Jurkat, Clone E6-1 (cell line): Measurements from ENCODE around the gene CAMK2A.

Source experiments
- DNase-seq: peaks from one replicate; pipeline ENCODE4 v3.0.0-alpha.2; 2011; ENCODE audit warnings: low read depth, low spot score
- H3K4me3 ChIP-seq: 2 replicates; pipeline ENCODE4 v1.5.1; 2011; ENCODE audit warnings: mild to moderate bottlenecking, low read length, control low read depth, moderate library complexity

The CAMK2A gene

GRCh38 chr5:150317048-150318003, 27.8 kb upstream of the CAMK2A start:
- H3K4me3 ChIP-seq, result no peak overlapping the region
- DNase-seq, result no peak

GRCh38 chr5:150316320-150316719, 26.7 kb upstream of the CAMK2A start:
- H3K4me3 ChIP-seq, result no peak overlapping the region
- no peak for DNase-seq

DNA sequence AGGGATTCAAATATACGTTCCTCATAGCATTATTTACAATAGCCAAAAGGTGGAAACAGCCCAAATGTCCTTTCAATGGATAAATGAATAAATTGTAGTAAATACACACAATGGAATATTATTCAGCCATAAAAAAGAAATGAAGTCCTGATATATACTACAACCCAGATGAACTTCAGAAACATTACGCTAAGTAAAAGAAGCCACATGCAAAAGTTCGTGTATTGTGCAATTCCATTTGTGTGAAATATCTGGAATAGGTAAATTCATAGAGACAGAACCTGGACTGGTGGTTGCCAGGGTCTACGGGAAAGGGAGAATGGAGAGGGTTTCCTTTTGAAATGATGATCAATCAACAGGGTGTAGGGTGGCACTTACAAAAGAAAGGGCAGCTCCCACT, 25.7 kb upstream of the CAMK2A start:
- H3K4me3 ChIP-seq, result no peak overlapping the region
- DNase-seq, result no peak

DNA sequence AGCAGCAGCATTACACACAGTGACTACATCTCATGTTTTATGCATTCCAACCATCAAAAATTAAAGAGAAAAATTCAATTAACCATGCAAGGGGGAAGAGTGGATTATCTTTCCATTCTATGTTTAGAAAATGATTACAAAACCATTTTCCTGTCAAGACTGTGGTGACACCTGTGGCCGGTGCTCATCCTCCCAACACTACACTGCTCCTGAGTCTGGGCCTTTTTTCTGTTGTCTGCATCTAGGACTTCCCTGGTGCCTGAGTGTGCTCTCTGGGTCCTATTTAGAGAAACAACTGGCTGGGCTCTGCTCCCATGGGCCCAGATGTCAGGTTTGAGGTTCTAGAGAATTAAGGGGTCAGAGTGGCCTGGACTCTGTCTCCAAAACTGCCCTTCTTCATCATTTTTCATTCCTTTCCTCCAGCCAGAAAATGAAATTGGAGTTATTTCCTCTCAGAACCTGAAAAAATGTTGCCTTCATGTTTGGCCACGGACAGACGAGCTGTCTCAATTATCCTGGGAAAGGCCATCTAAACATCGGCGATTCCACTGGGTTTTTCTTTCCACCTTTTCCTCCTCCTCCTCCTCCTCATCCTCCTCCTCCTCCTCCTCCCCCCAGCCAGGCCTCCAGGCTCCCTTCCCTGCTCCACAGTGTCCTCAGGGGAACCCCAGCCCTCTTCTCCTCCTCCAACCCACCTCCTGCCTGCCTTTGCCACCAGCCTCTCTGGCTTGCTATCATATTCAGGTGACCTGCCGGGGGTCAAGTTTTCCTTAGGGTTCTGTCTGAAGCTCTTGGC, 24.5 kb upstream of the CAMK2A start:
- DNase-seq, result no peak
- no peak overlapping the region for H3K4me3 ChIP-seq

GRCh38 chr5:150313501-150313900, 23.9 kb upstream of the CAMK2A start:
- no peak for DNase-seq
- no peak overlapping the region for H3K4me3 ChIP-seq

DNA sequence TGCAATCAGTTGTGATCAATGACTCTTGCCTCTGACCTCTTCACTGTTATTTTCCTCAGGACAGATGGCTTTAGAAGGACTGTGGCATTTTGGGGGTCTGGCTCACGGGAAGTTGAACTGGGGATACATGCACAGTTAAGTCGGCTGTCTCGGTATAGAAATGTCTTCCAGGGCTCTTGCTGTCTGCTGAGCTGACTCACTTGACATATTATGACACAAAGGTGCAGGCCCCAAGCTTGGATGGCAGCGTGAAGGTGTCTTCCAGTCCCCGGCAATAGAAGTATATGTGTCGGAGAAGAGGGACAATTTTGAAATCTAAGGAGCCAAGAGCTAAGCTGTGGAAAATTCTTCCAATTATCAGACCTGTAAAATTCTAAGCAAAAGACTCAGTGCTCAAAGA, 22.9 kb upstream of the CAMK2A start:
- H3K4me3 ChIP-seq, result no peak overlapping the region
- no peak for DNase-seq

GRCh38 chr5:150311015-150311692, 21.6 kb upstream of the CAMK2A start:
- no peak for DNase-seq
- H3K4me3 ChIP-seq, result no peak overlapping the region

DNA sequence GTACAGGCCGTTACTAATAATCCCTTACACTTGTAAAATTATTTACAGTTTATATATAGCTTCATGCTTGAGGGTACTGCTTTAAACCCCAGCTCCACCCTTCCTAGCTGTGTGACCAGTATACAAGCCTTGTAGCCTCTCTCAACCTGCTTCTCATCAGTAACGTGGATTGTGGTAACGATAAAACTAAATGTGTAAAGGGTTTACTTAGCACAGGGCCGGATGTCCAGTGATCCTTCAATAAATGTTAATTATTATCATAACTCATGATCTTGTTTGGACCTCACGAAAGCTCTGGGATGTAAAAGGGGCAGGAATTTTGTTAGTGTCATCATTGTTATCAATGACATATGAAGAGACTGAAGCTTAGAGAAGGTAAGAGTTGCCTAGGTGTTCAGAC, 20.7 kb upstream of the CAMK2A start:
- DNase-seq, result no peak
- H3K4me3 ChIP-seq, result no peak overlapping the region

GRCh38 chr5:150309886-150310239, 20.3 kb upstream of the CAMK2A start:
- no peak overlapping the region for H3K4me3 ChIP-seq
- DNase-seq, result no peak

DNA sequence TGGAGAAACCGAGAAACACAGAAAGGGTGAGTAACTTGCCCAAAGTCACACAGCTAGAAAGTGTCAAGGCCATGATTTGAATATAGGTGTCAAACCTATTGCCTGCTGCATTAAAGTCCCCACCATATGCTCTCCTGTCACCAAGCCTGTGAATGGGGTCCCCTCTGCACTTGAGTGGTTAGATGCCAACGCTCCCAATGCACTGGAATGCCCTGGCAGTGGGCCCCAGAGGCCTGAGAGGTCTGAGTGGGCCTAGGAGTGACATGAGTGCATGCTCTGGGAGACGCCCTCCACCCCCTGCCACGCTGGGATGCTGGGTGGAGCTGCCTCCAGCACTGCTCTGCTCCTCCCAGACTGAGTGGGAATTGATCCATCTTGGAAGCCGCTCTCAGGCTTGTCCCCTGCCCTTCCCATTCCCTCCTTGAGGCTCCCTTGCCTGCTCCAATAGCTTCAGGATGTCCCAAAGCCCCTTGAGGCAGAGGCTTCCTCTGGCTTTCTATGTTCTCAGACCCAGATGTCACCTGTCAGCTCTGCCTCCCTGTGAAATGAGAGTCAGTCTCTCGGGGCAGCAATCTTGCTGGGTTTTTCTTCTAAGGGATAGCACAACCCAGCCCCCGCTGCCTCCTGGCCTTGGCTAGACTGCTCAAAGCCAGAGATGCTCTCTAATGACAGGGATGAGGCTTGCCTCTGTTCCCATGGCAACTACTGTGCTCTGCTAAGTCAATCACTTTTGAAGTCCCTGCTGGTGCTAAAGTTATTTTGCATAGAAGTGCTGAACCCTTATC, 19.7 kb upstream of the CAMK2A start:
- DNase-seq, result no peak
- no peak overlapping the region for H3K4me3 ChIP-seq

DNA sequence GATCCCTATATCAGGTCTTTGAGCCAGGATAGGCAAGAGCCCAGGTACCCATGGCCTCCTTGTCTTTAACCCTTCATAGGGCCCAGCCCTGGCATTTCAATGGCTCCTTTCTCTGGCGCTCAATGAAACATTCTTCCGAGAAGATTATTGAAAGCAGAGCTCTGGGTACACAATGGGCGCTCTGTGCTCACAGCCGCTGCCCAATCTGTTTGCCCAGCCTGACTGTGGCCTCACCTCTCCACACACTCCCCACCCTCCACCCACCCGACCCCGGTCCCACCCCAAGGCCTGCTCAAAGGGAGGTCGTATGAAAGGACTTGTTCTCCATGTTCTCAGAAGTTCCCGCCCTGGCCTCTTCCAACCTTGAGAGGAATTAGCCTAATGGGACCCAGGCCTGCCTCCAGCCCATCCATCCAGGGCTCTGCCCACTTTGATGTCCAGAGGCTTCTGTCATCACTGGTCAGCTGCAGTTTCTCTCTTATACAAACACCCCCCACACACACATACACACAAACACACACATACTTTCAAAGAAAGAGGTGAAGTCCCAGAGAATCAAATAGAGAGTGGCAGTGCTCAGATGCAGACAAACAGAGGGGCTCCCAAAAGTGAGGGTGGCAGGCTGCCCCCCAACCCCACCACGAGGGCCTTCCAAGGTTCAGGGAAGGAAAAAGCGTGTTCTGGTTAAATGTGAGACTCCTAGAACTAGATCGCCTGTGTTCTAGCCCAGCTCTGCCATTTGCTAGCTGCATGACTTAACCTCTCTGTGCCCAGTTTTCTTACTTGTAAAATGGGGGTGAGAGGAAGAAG, 18.2 kb upstream of the CAMK2A start:
- no peak for DNase-seq
- no peak overlapping the region for H3K4me3 ChIP-seq

DNA sequence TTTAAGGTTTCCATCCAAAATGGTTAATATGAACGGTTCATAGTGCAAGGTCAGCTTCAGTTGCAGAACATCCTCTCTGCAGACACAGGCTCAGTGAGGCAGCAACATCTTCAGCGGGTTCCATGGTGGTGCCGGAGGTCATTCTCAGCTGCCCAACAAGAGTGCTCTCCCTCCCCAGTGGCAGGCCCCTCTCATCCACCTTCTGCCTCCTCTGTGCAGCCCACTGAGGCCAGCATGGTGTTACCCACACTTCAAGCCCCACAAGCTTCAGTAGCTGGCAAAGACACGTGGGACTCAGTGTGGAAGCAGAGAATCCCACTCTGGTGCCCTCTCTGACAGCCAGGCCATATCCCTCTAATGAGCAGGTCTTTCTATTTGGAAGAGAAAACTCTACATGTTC, 17.2 kb upstream of the CAMK2A start:
- no peak for DNase-seq
- no peak overlapping the region for H3K4me3 ChIP-seq

- H3K4me3 ChIP-seq, result no peak overlapping the region
- no peak for DNase-seq
Measured at GRCh38 chr5:150305557-150305956, 16.0 kb upstream of the CAMK2A start.

DNA sequence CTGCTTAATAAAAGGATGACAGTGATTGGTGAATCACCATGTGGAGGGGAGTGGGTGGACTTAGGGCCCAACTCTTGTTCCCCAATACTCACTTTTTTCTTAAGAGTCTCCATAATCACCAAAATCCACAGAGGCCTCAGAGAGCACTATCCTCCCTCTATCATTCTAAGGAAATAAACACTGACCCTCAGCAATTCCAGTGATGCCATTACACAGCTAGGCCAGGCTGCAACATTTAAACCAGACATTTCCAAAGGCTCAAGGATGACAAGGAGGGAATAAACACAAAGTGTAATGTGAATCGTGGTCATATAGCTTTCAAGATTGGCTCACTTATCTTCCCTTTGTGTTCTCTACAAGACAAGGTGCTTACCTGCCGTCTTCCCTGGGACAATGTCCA, 15.5 kb upstream of the CAMK2A start:
- DNase-seq, result no peak
- no peak overlapping the region for H3K4me3 ChIP-seq

- no peak overlapping the region for H3K4me3 ChIP-seq
- DNase-seq, result no peak
Measured at GRCh38 chr5:150304481-150305081, 15.0 kb upstream of the CAMK2A start.

DNA sequence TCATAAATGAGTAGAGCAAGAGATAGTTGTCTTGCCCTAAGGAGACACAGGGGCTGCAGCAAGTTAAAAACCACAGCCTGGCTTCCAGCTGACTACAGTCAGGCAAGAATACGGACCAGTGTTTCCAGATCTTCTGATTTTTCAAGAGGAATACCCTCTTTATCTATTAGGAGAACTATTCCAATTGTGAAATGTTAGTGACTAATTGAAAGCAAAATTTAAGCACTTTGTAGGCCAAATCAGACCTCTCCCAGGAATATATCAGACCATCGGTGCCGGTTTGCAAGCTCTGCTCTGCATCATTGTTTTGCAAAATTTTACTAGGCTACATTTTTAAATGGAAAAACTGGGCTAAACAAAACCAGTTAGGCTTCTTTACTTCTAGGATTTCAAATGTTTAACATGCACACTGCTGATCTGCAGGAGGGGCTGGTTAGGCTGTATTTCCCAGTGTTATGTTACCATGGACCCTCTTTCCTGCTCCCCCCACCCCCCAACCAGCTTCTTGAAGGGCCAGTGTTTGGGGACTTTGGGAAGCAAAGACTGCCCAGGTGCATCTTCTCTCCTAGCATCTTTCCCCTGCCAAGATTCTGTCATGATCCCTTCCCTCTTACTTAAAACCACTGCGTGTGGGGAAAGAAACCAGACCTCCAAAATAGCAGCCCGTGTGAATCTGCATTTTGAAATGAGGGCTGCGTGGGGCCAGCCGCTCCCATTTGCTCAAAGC, 14.2 kb upstream of the CAMK2A start:
- DNase-seq, result no peak
- no peak overlapping the region for H3K4me3 ChIP-seq

DNA sequence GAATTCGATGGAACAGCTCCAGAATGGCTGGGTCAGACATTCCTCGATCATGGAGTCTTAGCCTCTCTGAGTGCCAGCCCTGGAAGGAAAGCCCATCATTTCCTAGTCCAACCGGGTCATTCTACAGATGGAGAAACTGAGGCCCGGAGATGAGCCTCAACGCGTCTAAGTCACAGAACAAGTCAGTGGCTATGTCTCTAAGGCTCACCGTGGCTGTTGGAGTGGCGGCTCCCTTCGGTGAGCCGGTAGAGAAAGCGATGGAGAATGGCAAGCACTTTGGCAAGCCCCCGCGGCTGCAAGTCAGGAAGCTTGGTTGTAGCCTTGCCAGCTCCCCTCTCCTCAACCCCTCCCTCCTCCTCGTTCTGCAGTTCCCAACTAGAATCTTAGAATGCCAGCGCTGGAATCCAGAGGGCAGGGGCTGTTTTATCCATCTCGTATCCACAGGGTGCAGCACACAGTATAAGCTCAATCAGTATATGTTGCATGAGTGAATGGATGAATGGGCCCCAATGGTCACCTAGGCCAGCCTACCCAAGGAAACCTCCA, 13.6 kb upstream of the CAMK2A start:
- no peak for DNase-seq
- no peak overlapping the region for H3K4me3 ChIP-seq
